GM23248 (cell line): ENCODE results near the gene MALSU1. TPM values are rescaled to one million over a fixed set of nuclear protein-coding genes. Genes with fewer than 3 reads are reported as not detected.

Experiments used
- DNase-seq: peaks from one replicate; pipeline ENCODE4 v3.0.0-alpha.2; 2015
- H2AFZ ChIP-seq: fragments of 200-600 bp; sonication (generic); 2 replicates; pipeline ENCODE4 v1.6.1; 2016; ENCODE audit warnings: antibody characterized with exemption
- H3F3A ChIP-seq: fragments of 200-600 bp; sonication (generic); 2 replicates; pipeline ENCODE4 v1.6.1; 2016; ENCODE audit warnings: mild to moderate bottlenecking, antibody characterized with exemption, mixed run types; ENCODE audit not compliant: insufficient read depth
- H3K27ac ChIP-seq: fragments of 200-600 bp; sonication (generic); 2 replicates; pipeline ENCODE4 v1.5.1; 2016; ENCODE audit warnings: mild to moderate bottlenecking
- H3K27me3 ChIP-seq: fragments of 200-600 bp; sonication (generic); replicated peaks from 2 replicates; pipeline ENCODE4 v1.6.1; 2016; ENCODE audit warnings: mild to moderate bottlenecking; ENCODE audit not compliant: insufficient read depth
- H3K36me3 ChIP-seq: fragments of 200-600 bp; sonication (generic); 2 replicates; pipeline ENCODE4 v1.6.1; 2016; ENCODE audit warnings: low read depth, mild to moderate bottlenecking
- H3K4me1 ChIP-seq: fragments of 200-600 bp; sonication (generic); 2 replicates; pipeline ENCODE4 v1.6.1; 2016; ENCODE audit warnings: mild to moderate bottlenecking; ENCODE audit not compliant: insufficient read depth
- H3K4me2 ChIP-seq: fragments of 200-600 bp; sonication (generic); one replicate; pipeline ENCODE4 v1.6.1; 2016; ENCODE audit warnings: mild to moderate bottlenecking; ENCODE audit not compliant: unreplicated experiment
- H3K4me3 ChIP-seq: fragments of 200-600 bp; sonication (generic); 2 replicates; pipeline ENCODE4 v1.5.1; 2016; ENCODE audit warnings: mild to moderate bottlenecking
- H3K79me2 ChIP-seq: fragments of 200-600 bp; sonication (generic); 2 replicates; pipeline ENCODE4 v1.6.1; 2016; ENCODE audit warnings: mild to moderate bottlenecking; ENCODE audit not compliant: insufficient read depth
- H3K9ac ChIP-seq: fragments of 200-600 bp; sonication (generic); 2 replicates; pipeline ENCODE4 v1.6.1; 2016; ENCODE audit warnings: mild to moderate bottlenecking
- H3K9me2 ChIP-seq: fragments of 200-600 bp; sonication (generic); 2 replicates; pipeline ENCODE4 v1.6.1; 2016; ENCODE audit warnings: mixed run types, mild to moderate bottlenecking, moderate library complexity; ENCODE audit not compliant: insufficient read depth
- H3K9me3 ChIP-seq: fragments of 200-600 bp; sonication (generic); one replicate; pipeline ENCODE4 v1.6.1; 2017; ENCODE audit warnings: low read depth
- H4K20me1 ChIP-seq: fragments of 200-600 bp; sonication (generic); 2 replicates; pipeline ENCODE4 v1.6.0; 2016; ENCODE audit not compliant: insufficient read depth
- EZH2 ChIP-seq: fragments of 200-600 bp; sonication (generic); IDR thresholded peaks from 2 replicates; pipeline ENCODE4 v1.6.1; 2018; ENCODE audit warnings: antibody characterized with exemption, mild to moderate bottlenecking; ENCODE audit not compliant: insufficient read depth, poor library complexity, severe bottlenecking
- EZH2phosphoT487 ChIP-seq: fragments of 200-600 bp; sonication (generic); IDR thresholded peaks from 2 replicates; pipeline ENCODE4 v1.6.1; 2018; ENCODE audit warnings: antibody characterized with exemption, moderate library complexity, mild to moderate bottlenecking, low read depth; ENCODE audit not compliant: insufficient read depth
- WGBS, 2 experiments: methylation state at CpG; one replicate each; pipeline ENCODE4 v1.1.6; 2015 to 2017; ENCODE audit warnings: low lambda C conversion rate in 2 of 2, low coverage in 1 of 2; ENCODE audit errors: missing lambda C conversion rate in 2 of 2; 5-methylcytosine and 5-hydroxymethylcytosine counted together
- in situ Hi-C: fragments of 300-500 bp; cut with MboI; formaldehyde crosslinking; loops from 2 replicates; pipeline ENCODE4 v1.15.0; 2020
- polyA plus RNA-seq: library from polyadenylated mRNA; unstranded; fragments of >200 nt; fragmentation: Nextera tagmentation; extraction: Ambion mirVana; gene quantifications from 2 replicates; pipeline ENCODE4 v1.2.1, GENCODE V29; 2016
- total RNA-seq: library from RNA; depleted of rRNA; stranded (reverse); fragments of >200 nt; shearing (Covaris generic); gene quantifications from 2 replicates; pipeline ENCODE4 v1.2.3, GENCODE V29; 2014

MALSU1 gene
- total and polyA plus RNA-seq, 2 experiments from 2014 or later, result 66.0 to 136 TPM

- 98 to 99% methylated on average over 2 of the region's 2 CpGs for WGBS, 2 experiments
- no peaks in the 10 kb centered on the region for H3K27me3 ChIP-seq
- H3K9me3 ChIP-seq, result no peaks in the 10 kb centered on the region
- TF ChIP-seq EZH2phosphoT487 (no peak), EZH2 (no peak)
- H3K79me2 ChIP-seq, result no peaks in the 10 kb centered on the region
- no peak overlapping the region for H3K27ac ChIP-seq
- no peaks in the 10 kb centered on the region for H3F3A ChIP-seq
- DNase-seq, result no peak
- no peaks in the 10 kb centered on the region for H3K36me3 ChIP-seq
- H2AFZ ChIP-seq, result no peak overlapping the region
- no peaks in the 10 kb centered on the region for H3K9me2 ChIP-seq
- no peaks in the 10 kb centered on the region for H4K20me1 ChIP-seq
- in situ Hi-C loops, result no loop called here
- no peak overlapping the region for H3K9ac ChIP-seq
- H3K4me2 ChIP-seq, result no peak overlapping the region
- no peaks in the 10 kb centered on the region for H3K4me1 ChIP-seq
- H3K4me3 ChIP-seq, result no peak overlapping the region
These were observed 31.0 kb upstream of the MALSU1 start for GRCh38 chr7:23268167-23268566.

DNA sequence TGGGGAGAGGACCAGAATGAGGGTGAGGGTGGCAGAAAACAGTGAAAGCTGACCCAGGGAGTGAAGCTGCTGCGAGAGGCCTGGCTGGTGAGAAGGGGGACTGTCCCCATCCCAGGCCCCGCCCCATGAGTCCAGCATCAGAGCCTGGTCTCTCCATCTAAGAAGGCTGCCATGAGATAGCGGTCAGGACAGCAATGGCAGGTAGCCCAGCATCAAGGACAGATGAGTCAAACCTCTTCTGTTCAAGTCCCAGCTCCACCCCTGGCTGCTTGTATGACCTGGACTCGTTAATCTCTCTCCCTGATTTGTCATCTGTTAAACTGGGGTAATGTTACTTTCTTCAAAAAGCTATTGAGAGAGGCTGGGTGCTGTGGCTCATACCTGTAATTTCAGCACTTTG is 30.4 kb upstream of the MALSU1 start:
- WGBS, 2 experiments, result 86 to 94% methylated on average over 4 of the region's 4 CpGs
- H3K79me2 ChIP-seq, result no peaks in the 10 kb centered on the region
- no peak overlapping the region for H3K4me2 ChIP-seq
- no peak overlapping the region for H3K4me3 ChIP-seq
- no peak overlapping the region for H2AFZ ChIP-seq
- no peaks in the 10 kb centered on the region for H3K27me3 ChIP-seq
- H3K36me3 ChIP-seq, result no peaks in the 10 kb centered on the region
- H3K9me3 ChIP-seq, result no peaks in the 10 kb centered on the region
- no peaks in the 10 kb centered on the region for H4K20me1 ChIP-seq
- TF ChIP-seq EZH2, result no peak
- TF ChIP-seq EZH2phosphoT487, result no peak
- in situ Hi-C loops, result no loop called here
- H3K27ac ChIP-seq, result no peak overlapping the region
- no peak overlapping the region for H3K9ac ChIP-seq
- peak; percentile 20 for DNase-seq
- no peaks in the 10 kb centered on the region; the same call in 1 of the 2 replicates for H3F3A ChIP-seq
- no peaks in the 10 kb centered on the region for H3K4me1 ChIP-seq
- H3K9me2 ChIP-seq, result no peaks in the 10 kb centered on the region

DNA sequence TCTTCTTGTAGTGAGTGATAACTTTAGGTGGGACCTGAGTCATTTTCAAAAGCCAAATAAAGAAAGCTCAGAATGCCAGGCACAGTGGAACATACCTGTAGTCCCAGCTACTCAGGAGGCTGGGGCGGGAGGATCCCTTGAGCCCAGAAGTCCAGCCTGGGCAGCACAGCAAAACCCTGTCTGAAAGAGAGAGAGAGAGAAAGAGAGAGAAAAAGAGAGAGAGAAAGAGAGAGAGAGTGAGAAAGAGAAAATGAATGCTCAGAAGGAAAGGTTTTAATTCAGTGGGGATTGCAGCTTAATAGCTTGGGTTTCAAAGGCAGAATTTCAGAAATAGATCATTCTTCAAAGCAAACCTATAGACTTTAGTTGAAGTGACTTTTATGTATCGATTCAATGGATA is 26.9 kb upstream of the MALSU1 start:
- no peak overlapping the region for H3K9ac ChIP-seq
- H3F3A ChIP-seq, result no peaks in the 10 kb centered on the region; the same call in 1 of the 2 replicates
- H3K27me3 ChIP-seq, result no peaks in the 10 kb centered on the region
- H2AFZ ChIP-seq, result no peak overlapping the region
- H3K79me2 ChIP-seq, result no peaks in the 10 kb centered on the region
- H3K27ac ChIP-seq, result no peak overlapping the region
- no peak for DNase-seq
- H3K4me1 ChIP-seq, result no peaks in the 10 kb centered on the region
- TF ChIP-seq EZH2 (no peak), EZH2phosphoT487 (no peak)
- WGBS, 2 experiments, result 94 to 98% methylated on average over 2 of the region's 2 CpGs
- H4K20me1 ChIP-seq, result no peaks in the 10 kb centered on the region
- no peaks in the 10 kb centered on the region for H3K36me3 ChIP-seq
- in situ Hi-C loops, result no loop called here
- no peak overlapping the region for H3K4me2 ChIP-seq
- no peak overlapping the region for H3K4me3 ChIP-seq
- H3K9me2 ChIP-seq, result no peaks in the 10 kb centered on the region
- no peaks in the 10 kb centered on the region for H3K9me3 ChIP-seq

GRCh38 chr7:23273141-23273599 is 26.0 kb upstream of the MALSU1 start:
- H3F3A ChIP-seq, result no peaks in the 10 kb centered on the region; the same call in 1 of the 2 replicates
- H3K27me3 ChIP-seq, result no peaks in the 10 kb centered on the region
- H3K4me3 ChIP-seq, result no peak overlapping the region
- H4K20me1 ChIP-seq, result no peaks in the 10 kb centered on the region
- H3K36me3 ChIP-seq, result no peaks in the 10 kb centered on the region
- no peak overlapping the region for H3K4me2 ChIP-seq
- 49 to 50% methylated on average over 11 of the region's 11 CpGs for WGBS, 2 experiments
- H3K9me2 ChIP-seq, result no peaks in the 10 kb centered on the region
- TF ChIP-seq EZH2phosphoT487, result no peak
- no peak for TF ChIP-seq EZH2
- DNase-seq, result peak; percentile 77
- in situ Hi-C loops, result no loop called here
- no peak overlapping the region for H3K9ac ChIP-seq
- H3K27ac ChIP-seq, result no peak overlapping the region
- H3K4me1 ChIP-seq, result no peaks in the 10 kb centered on the region
- no peaks in the 10 kb centered on the region for H3K79me2 ChIP-seq
- H2AFZ ChIP-seq, result no peak overlapping the region
- no peaks in the 10 kb centered on the region for H3K9me3 ChIP-seq

DNA sequence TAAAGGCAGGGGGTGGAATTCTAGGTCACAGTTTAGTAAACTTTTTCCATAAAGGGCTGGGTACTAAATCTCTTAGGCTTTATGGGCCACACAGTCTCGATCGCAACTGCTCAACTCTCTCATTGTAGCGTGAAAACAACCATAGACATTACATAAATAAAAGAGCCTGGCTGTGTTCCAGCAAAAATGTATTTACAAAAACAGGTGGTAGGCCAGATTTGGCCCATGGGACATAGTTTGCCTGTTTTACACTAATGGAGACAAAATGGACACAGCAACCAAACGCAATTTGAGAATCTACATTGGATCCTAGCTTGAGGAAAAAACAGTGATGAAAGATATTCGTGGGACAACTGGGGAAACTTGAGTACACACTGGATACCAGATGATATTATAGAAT is 23.2 kb upstream of the MALSU1 start:
- no peak for DNase-seq
- Histone ChIP-seq H4K20me1 (no peaks in the 10 kb centered on the region), H3K9ac (no peak overlapping the region), H3K9me3 (no peaks in the 10 kb centered on the region), H3K4me1 (no peaks in the 10 kb centered on the region), H3K4me2 (no peak overlapping the region), H2AFZ (no peak overlapping the region), H3K36me3 (no peaks in the 10 kb centered on the region), H3K27ac (no peak overlapping the region), H3K4me3 (no peak overlapping the region), H3K9me2 (no peaks in the 10 kb centered on the region), H3K79me2 (no peaks in the 10 kb centered on the region), H3K27me3 (no peaks in the 10 kb centered on the region), H3F3A (no peaks in the 10 kb centered on the region; the same call in 1 of the 2 replicates)
- TF ChIP-seq EZH2phosphoT487 (no peak), EZH2 (no peak)
- 88 to 93% methylated on average over 5 of the region's 5 CpGs for WGBS, 2 experiments
- in situ Hi-C loops, result no loop called here
